Panc1 (cell line): ENCODE data around the gene INCA1. TPM values are rescaled to one million over a fixed set of nuclear protein-coding genes. Genes with fewer than 3 reads are reported as not detected.

Experiments used
- ATAC-seq: fragments of 200-7000 bp; cut with Tn5 transposase; 2 replicates; pipeline ENCODE4 v1.9.1; 2020; ENCODE audit warnings: mild to moderate bottlenecking, moderate library complexity
- BruUV-seq: library from RNA; stranded (reverse); fragments of 400-500 nt; replicated peaks from 2 replicates; lab custom pipeline; 2021; lab: Mats Ljungman, UMichigan
- CTCF ChIA-PET: fragments of 300-600 bp; sonication (Branson Sonifier 250); formaldehyde crosslinking; loops from one replicate; lab custom pipeline; 2022; ENCODE audit warnings: antibody characterized with exemption; lab: Charles Lee
- POLR2A ChIA-PET: fragments of 300-600 bp; sonication (Branson Sonifier 250); formaldehyde crosslinking; loops from one replicate; lab custom pipeline; 2022; ENCODE audit warnings: antibody characterized with exemption; lab: Charles Lee
- DNase-seq: peaks from one replicate; pipeline ENCODE4 v3.0.0-alpha.2; 2010; ENCODE audit warnings: low read depth, low spot score
- H3K27ac ChIP-seq: 2 replicates; pipeline ENCODE4 v1.5.1; 2011; ENCODE audit warnings: mild to moderate bottlenecking, low read length, inconsistent platforms
- H3K27me3 ChIP-seq: fragments of 200-500 bp; sonication (Bioruptor generic); 2 replicates; pipeline ENCODE4 v1.6.0; 2014; ENCODE audit warnings: low read length, inconsistent platforms; ENCODE audit not compliant: control insufficient read depth, insufficient read depth
- H3K36me3 ChIP-seq: fragments of 200-500 bp; sonication (Bioruptor generic); 2 replicates; pipeline ENCODE4 v1.5.1; 2014; ENCODE audit warnings: inconsistent platforms, mild to moderate bottlenecking, low read length, moderate library complexity; ENCODE audit not compliant: control insufficient read depth, insufficient read depth
- H3K4me1 ChIP-seq: 2 replicates; pipeline ENCODE4 v1.5.1; 2011; ENCODE audit warnings: inconsistent platforms, mild to moderate bottlenecking, low read length, moderate library complexity; ENCODE audit not compliant: control insufficient read depth, insufficient read depth
- H3K4me3 ChIP-seq, 2 experiments: 2 replicates each; pipeline ENCODE4 v1.5.1; 2011 to 2012; ENCODE audit warnings: low read depth in 2 of 2, low read length in 2 of 2, mild to moderate bottlenecking in 2 of 2, inconsistent platforms in 1 of 2, moderate library complexity in 1 of 2
- H3K9me3 ChIP-seq: fragments of 200-500 bp; sonication (Bioruptor generic); 2 replicates; pipeline ENCODE4 v1.5.1; 2014; ENCODE audit warnings: low read depth, mild to moderate bottlenecking, inconsistent platforms, low read length, moderate library complexity; ENCODE audit not compliant: control insufficient read depth, insufficient read depth
- POLR2AphosphoS5 ChIP-seq: IDR thresholded peaks from 2 replicates; pipeline ENCODE4 v1.6.1; 2012; ENCODE audit warnings: mild to moderate bottlenecking, low read depth, low read length, moderate library complexity
- SIN3A ChIP-seq: IDR thresholded peaks from 2 replicates; pipeline ENCODE4 v1.6.1; 2012; ENCODE audit warnings: low read depth, mild to moderate bottlenecking, low read length, moderate library complexity, borderline replicate concordance; ENCODE audit not compliant: insufficient read depth
- TCF7L2 ChIP-seq: IDR thresholded peaks from 2 replicates; pipeline ENCODE4 v1.6.1; 2011; ENCODE audit warnings: mild to moderate bottlenecking, low read depth, low read length, inconsistent platforms
- in situ Hi-C: cut with HindIII; loops from 2 replicates; pipeline ENCODE4 v1.10.0; 2016; ENCODE audit warnings: low sequenced_read_pairs, low pct_unique_long_range_greater_than_20kb
- intact Hi-C: fragments of 100-400 bp; cut with micrococcal nuclease; formaldehyde crosslinking; loops from one replicate; pipeline ENCODE4 v1.10.0; 2022; ENCODE audit not compliant: unreplicated experiment
- total RNA-seq: library from RNA; stranded (reverse); gene quantifications from one replicate; pipeline ENCODE4 v1.2.1, GENCODE V29; 2021; ENCODE audit not compliant: unreplicated experiment
- TF ChIP-seq, protein P1 (sequence below): fragments of 450-650 bp; IDR thresholded peaks from 2 replicates; pipeline ENCODE4 v1.5.1; 2017; ENCODE audit warnings: mild to moderate bottlenecking
- TF ChIP-seq, protein P2 (sequence below), 2 experiments: IDR thresholded peaks; 2 replicates each; pipeline ENCODE4 v1.6.1; 2011 to 2012; ENCODE audit warnings: low read depth in 2 of 2, control low read depth in 1 of 2, low read length in 1 of 2, mild to moderate bottlenecking in 1 of 2, moderate library complexity in 1 of 2; ENCODE audit not compliant: insufficient read depth in 1 of 2

Gene INCA1
- total RNA-seq, 1 experiment from 2014 or later = 1.7 TPM

- CTCF ChIA-PET = no interaction called here
- POLR2A ChIA-PET = no interaction called here
- in situ Hi-C loops (no loop called here), intact Hi-C loops (no loop called here)
- BruUV-seq = no TSS peak
- H3K4me3 ChIP-seq = peak overlapping the region; percentile 74 to 79
- TF ChIP-seq POLR2AphosphoS5 = no peak
- no peaks in the 10 kb centered on the region for H3K9me3 ChIP-seq
- no peaks in the 10 kb centered on the region for H3K4me1 ChIP-seq
- H3K36me3 ChIP-seq = no peaks in the 10 kb centered on the region; the same call in none of the 2 replicates
- DNase-seq = no peak
- no peaks in the 10 kb centered on the region for H3K27me3 ChIP-seq
- H3K27ac ChIP-seq = peak overlapping the region; percentile 83
- ATAC-seq = no peak
Observed at GRCh38 chr17:4998732-4999429, 1.6 kb upstream of the INCA1 start.

DNA sequence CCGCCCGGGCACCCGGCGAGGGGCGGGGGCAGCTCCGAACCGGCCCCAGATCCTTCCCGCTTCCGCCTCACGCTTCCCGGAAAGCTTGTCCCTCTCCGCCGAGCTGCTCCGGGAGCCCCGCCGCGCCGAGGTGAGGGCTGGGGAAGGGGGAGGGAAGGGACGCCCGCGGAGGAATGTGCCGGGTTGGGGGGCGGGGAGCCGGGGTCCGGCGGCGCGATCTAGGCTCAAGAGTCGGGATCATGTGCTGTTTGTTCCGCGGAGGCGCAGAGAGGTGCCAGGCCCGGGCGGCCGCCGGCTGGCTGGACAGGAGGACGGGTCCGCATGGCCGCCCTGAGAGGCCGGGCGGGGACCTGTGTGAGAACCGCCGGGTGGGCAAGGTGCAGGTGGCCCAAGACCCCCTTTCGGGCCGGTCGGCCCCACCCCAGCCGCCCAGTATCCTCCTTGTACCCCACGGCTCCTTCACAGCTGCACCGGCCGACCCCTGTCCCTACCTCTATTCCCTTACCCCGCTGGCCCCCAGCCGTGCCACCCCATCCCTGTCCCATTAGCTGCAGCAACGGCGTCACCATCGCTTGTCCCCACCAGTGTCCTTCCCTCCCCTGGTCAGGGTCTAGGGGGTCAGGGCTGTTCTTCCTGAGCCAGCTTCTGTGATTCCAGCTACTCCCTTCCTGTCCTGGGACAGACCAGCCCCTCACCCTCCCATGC, 857 bp upstream of the INCA1 start:
- ChIA-PET CTCF (no interaction called here), POLR2A (no interaction called here)
- no peaks in the 10 kb centered on the region for H3K9me3 ChIP-seq
- H3K4me1 ChIP-seq = no peaks in the 10 kb centered on the region
- H3K36me3 ChIP-seq = no peaks in the 10 kb centered on the region; the same call in 1 of the 2 replicates
- peak overlapping the region; percentile 83 for H3K27ac ChIP-seq
- peak; percentile 25; the same call in 1 of the 2 replicates for TF ChIP-seq SIN3A
- TF ChIP-seq POLR2AphosphoS5 = no peak
- TF ChIP-seq, protein P1, sequence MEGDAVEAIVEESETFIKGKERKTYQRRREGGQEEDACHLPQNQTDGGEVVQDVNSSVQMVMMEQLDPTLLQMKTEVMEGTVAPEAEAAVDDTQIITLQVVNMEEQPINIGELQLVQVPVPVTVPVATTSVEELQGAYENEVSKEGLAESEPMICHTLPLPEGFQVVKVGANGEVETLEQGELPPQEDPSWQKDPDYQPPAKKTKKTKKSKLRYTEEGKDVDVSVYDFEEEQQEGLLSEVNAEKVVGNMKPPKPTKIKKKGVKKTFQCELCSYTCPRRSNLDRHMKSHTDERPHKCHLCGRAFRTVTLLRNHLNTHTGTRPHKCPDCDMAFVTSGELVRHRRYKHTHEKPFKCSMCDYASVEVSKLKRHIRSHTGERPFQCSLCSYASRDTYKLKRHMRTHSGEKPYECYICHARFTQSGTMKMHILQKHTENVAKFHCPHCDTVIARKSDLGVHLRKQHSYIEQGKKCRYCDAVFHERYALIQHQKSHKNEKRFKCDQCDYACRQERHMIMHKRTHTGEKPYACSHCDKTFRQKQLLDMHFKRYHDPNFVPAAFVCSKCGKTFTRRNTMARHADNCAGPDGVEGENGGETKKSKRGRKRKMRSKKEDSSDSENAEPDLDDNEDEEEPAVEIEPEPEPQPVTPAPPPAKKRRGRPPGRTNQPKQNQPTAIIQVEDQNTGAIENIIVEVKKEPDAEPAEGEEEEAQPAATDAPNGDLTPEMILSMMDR = no peak
- no peak for TF ChIP-seq TCF7L2
- TF ChIP-seq, protein P2, sequence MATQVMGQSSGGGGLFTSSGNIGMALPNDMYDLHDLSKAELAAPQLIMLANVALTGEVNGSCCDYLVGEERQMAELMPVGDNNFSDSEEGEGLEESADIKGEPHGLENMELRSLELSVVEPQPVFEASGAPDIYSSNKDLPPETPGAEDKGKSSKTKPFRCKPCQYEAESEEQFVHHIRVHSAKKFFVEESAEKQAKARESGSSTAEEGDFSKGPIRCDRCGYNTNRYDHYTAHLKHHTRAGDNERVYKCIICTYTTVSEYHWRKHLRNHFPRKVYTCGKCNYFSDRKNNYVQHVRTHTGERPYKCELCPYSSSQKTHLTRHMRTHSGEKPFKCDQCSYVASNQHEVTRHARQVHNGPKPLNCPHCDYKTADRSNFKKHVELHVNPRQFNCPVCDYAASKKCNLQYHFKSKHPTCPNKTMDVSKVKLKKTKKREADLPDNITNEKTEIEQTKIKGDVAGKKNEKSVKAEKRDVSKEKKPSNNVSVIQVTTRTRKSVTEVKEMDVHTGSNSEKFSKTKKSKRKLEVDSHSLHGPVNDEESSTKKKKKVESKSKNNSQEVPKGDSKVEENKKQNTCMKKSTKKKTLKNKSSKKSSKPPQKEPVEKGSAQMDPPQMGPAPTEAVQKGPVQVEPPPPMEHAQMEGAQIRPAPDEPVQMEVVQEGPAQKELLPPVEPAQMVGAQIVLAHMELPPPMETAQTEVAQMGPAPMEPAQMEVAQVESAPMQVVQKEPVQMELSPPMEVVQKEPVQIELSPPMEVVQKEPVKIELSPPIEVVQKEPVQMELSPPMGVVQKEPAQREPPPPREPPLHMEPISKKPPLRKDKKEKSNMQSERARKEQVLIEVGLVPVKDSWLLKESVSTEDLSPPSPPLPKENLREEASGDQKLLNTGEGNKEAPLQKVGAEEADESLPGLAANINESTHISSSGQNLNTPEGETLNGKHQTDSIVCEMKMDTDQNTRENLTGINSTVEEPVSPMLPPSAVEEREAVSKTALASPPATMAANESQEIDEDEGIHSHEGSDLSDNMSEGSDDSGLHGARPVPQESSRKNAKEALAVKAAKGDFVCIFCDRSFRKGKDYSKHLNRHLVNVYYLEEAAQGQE (IDR thresholded peaks at IDR 0.05; ENCODE audit: insufficient read depth in 1 of 2, low read depth in 2 of 2, low read length in 1 of 2) = no peak
- ATAC-seq (peak; percentile 26), DNase-seq (no peak)
- in situ Hi-C loops (no loop called here), intact Hi-C loops (no loop called here)
- peak overlapping the region; percentile 74 to 79 for H3K4me3 ChIP-seq
- H3K27me3 ChIP-seq = no peaks in the 10 kb centered on the region
- no TSS peak for BruUV-seq
